AG04449 (cell line): ENCODE data around the gene BAZ1B.
"Not testable (repeated sequence)": the region's sequence is repeated elsewhere in the genome, so short reads cannot be mapped to it uniquely, and the experiment has no call there.

ENCODE experiments used
- CTCF ChIA-PET: fragments of 350-600 bp; formaldehyde crosslinking; extraction: SDS; loops from one replicate; lab custom pipeline; 2021; ENCODE audit warnings: antibody characterized with exemption; lab: Yijun Ruan, JAX
- POLR2A ChIA-PET: fragments of 400-600, 350-600 bp; formaldehyde crosslinking; extraction: SDS; loops from one replicate; lab custom pipeline; 2020; ENCODE audit warnings: antibody characterized with exemption, inconsistent platforms; lab: Yijun Ruan, JAX
- DNase-seq: peaks from one replicate; pipeline ENCODE4 v3.0.0-alpha.2; 2010; ENCODE audit warnings: low read depth, low spot score
- H3K4me3 ChIP-seq: 2 replicates; pipeline ENCODE4 v1.5.1; 2011; ENCODE audit warnings: low read depth, mild to moderate bottlenecking, control low read depth, low read length
- CTCF ChIP-seq: IDR thresholded peaks from one replicate; pipeline ENCODE4 v1.5.1; 2011; ENCODE audit warnings: mild to moderate bottlenecking, moderate library complexity, low read length, control low read depth, inconsistent platforms; ENCODE audit not compliant: insufficient read depth; ENCODE audit errors: missing control alignments

BAZ1B gene

GRCh38 chr7:73478549-73478948 is 43.5 kb downstream of the BAZ1B start:
- POLR2A ChIA-PET = no interaction called here
- CTCF ChIA-PET = interaction anchor here (1.4 to 2.9 kb wide), 2 partner anchors 25 to 27 kb away, joined by 3 to 13 read pairs; no protein-coding TSS in a partner anchor
- TF ChIP-seq CTCF = no peak
- no peak overlapping the region for H3K4me3 ChIP-seq
- no peak for DNase-seq

GRCh38 chr7:73477376-73477775 is 44.7 kb downstream of the BAZ1B start:
- no peak for TF ChIP-seq CTCF
- no peak for DNase-seq
- no peak overlapping the region for H3K4me3 ChIP-seq
- POLR2A ChIA-PET = no interaction called here
- CTCF ChIA-PET = interaction anchor here (0.6 to 2.9 kb wide), 4 partner anchors 9 to 54 kb away, joined by 3 to 13 read pairs (median 3); no protein-coding TSS in a partner anchor

DNA sequence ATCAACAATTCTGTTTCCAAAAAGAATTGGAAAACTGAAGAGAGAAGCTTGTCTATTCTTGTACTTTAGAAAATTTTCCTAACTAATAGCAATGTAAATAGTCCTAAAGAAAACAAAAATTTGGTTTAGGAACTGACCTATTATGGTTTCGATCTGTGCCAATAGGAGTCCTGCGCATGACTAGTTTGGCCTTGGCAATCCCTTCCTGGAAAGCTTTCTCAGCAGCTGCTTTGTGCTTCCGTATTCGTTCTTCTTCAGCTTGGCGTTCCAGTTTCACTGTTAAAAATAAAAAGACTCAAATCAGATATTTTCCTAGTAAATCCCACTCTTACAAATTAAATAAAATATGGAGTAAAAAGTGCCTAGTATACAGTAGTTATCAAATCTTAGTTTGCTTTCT is 51.9 kb downstream of the BAZ1B start:
- no peak for DNase-seq
- no peak overlapping the region for H3K4me3 ChIP-seq
- ChIA-PET CTCF (interaction anchor here (1.5 to 3.2 kb wide), 2 partner anchors 11 to 19 kb away, joined by 3 to 20 read pairs; no protein-coding TSS in a partner anchor), POLR2A (no interaction called here)
- no peak for TF ChIP-seq CTCF

DNA sequence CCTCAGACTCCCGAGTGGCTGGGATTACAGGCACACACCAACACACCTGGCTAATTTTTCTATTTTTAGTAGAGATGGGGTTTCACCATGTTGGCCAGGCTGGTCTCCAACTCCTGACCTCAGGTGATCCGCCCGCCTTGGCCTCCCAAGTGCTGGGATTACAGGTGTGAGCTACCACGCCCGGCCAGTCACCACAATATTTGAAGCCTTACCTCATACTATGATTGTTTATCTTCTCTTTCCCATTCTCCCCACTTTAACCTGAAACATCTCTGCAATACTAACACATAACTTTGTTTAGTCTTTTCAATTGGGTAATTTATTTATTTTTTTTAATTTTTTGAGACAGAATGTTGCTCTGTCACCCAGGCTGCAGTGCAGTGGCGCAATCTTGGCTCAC is 55.0 kb downstream of the BAZ1B start:
- POLR2A ChIA-PET = not testable (repeated sequence)
- CTCF ChIA-PET = interaction anchor here (3.2 kb wide), 1 partner anchor 15 kb away, joined by 20 read pairs; no protein-coding TSS in a partner anchor

DNA sequence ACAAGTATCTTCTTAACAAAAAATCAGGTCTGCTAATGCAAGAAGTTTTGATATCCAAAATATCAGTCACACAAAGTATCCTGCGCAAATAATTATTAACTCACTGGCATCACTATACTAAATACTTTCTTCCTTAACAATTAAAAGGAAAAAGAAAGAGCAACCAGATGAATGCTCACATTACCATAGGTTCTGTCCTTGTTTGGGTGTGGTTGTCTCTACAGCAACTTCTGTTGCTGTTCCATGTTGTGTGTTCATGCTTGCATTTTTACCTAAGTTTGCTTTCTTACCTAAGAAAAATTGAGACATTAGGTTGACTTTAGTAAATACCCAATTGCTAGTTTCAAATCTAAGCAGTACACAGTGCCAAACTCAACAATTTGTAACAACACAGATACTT is 56.0 kb downstream of the BAZ1B start:
- H3K4me3 ChIP-seq = no peak overlapping the region
- no peak for TF ChIP-seq CTCF
- no peak for DNase-seq
- CTCF ChIA-PET = interaction anchor here (1.7 kb wide), 1 partner anchor 14 kb away, joined by 4 read pairs; no protein-coding TSS in a partner anchor
- POLR2A ChIA-PET = no interaction called here

More for the DNA sequence above, 55.0 kb downstream of the BAZ1B start:
- DNase-seq, H3K4me3 ChIP-seq: not testable (repeated sequence)

DNA sequence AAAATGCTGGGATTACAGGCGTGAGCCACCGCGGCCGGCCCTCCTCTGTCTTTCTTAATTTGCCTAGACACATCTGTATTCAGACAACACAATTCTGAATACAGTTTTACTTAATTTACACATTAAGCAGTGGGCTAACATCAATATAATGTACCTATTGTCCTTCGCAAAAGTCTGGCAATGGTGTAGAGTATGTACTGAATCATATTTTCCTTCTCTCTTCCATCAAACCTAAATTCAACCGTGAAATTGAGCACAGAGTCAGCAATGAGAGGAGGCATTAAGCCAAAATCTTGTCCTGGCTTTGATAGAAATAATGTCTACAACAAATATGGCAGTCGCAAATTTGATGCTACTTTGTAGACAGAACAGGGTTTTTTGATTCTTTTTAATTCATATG is 58.1 kb downstream of the BAZ1B start:
- TF ChIP-seq CTCF = no peak
- ChIA-PET CTCF (interaction anchor here (1.9 kb wide), 1 partner anchor 11 kb away, joined by 11 read pairs; no protein-coding TSS in a partner anchor), POLR2A (no interaction called here)
- DNase-seq = no peak
- no peak overlapping the region for H3K4me3 ChIP-seq

GRCh38 chr7:73463260-73463659 is 58.8 kb downstream of the BAZ1B start:
- POLR2A ChIA-PET = no interaction called here
- CTCF ChIA-PET = interaction anchor here (1.8 to 1.9 kb wide), 2 partner anchors 11 to 14 kb away, joined by 4 to 11 read pairs; no protein-coding TSS in a partner anchor
- no peak for TF ChIP-seq CTCF

More at GRCh38 chr7:73463260-73463659, 58.8 kb downstream of the BAZ1B start:
- no peak for DNase-seq
- no peak overlapping the region for H3K4me3 ChIP-seq
